Non-pigmented ciliary epithelial cell (primary cell): ENCODE data around the gene CNOT4.

Experiments
- DNase-seq: peaks from one replicate; pipeline ENCODE4 v3.0.0-alpha.2; 2010; ENCODE audit warnings: low read depth

The CNOT4 gene

DNA sequence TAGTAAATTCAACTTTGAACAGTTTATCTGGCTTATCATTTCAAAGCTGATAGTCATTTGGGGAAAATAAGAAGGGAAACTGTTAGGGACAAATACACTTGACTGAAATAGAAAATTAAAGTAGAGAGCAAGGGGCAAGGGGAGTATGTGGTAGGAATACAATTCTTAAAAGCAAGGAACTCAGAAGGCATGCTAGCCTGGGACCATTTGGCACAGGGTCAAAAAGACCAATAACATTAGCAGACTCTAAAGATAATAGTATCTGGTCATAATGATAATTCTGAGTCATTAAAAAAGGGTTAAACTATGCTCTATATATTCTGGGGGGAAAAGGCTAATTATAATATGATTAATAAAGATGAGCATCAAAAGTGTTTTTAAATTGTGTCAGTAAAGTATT is 112.2 kb downstream of the CNOT4 start:
- DNase-seq, result no peak

DNA sequence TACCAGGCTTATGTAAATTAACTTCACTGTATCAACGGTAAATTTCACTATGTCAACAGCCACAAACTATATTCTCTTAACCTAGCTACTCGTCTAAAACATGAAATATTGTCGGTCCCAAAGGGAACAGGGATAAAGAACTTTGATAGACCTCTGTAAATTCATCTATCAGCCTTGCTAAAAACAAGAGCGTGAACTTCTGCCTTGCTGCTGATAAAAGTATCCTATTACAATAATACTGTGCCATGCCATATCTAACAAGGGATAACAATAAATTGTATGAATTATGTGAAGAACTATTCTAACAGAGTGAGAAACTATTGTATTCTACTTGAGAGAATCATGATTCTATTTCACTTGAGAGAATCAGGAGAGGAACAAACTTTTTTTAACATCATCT is 117.2 kb downstream of the CNOT4 start:
- no peak for DNase-seq

DNA sequence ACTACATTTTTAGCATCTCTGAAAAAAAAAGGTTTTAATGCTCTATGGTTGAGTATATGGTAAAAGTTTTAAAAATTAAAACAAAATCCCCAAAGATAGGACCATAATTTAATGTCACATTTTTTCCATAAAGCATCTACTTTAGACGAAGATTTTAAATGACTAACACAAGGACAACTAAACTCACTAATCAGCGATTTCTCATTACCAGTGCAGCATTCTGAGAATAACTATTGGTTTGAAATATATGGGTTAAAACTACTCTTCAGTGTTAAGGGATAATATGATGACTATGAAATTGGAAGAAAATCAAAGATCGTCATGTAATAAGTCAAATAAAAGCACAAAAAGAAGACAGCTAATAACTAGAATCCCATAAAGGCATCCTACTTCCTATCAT is 118.4 kb downstream of the CNOT4 start:
- DNase-seq, result no peak

DNA sequence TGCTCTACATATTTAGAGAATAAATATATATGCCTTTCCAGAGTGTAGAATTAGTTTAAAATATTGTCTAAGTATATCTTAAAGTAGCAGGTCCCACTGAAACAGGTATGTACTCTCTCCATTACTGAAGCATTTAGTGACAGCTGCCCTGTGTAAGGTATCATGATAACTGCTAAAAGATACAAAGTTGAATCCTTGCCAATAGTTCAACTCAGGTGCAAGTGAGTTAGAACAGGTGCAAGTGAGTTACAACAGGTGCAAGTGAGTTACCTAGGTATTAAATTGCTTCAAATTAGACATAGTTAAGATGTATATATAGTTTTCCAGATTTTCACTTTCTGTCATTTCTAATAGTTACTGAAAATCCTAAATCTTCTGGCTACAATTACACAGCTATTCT is 119.1 kb downstream of the CNOT4 start:
- DNase-seq, result no peak

DNA sequence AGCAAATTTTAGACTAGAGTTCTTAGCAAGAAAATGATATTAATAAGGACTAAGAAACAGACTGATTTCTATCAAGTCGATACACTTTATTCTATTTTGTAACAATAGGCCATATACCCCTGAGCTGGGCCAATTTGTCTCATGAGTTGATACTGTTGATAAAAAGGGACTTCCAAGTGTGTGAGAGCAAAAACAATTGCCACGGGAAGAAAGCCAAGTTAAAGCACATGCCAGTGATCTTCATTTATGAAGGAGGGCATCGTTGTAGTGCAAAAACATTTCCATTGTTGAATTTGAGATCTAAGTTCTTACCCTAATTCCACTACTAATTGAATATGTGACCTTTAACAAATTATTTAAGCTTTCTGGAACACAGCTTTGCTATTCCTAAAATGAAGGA is 119.9 kb downstream of the CNOT4 start:
- DNase-seq, result no peak

DNA sequence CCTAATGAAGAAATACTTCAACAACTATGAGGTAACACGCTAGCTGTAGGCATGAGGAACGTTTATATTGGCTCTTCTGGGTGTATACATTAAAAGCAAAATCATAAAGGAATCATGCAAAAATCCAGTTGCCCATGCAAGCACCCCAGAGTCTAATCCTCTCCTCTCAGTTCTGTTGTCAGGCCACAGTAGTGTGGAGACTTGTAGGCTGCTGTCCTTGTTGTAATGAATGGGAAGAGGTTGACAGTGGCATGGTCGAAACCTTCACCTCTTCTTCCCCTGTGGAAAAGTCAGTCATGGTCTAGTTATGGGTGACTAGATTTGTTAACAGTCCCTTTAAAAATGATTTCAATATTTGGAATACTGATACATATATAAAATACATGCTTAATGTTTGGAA is 121.3 kb downstream of the CNOT4 start:
- DNase-seq, result no peak

DNA sequence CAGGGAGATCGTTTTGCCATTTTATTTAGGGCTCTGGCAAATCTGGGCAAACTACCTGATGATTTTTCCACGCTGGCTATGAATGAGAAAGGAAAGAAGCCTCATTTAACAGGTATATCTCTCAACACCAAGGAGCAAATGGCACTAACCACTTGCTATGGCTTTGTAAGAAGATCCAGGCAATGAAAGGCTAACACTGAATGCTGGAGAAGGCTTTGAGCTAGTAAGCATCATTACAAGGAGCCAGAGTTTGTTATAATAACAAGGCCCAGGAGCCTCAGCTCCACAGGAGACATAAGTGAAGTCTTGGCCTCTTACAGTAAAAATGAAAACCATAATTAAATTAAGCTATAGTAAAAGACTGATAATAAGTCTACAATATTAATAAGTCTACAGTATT is 123.1 kb downstream of the CNOT4 start:
- no peak for DNase-seq

DNA sequence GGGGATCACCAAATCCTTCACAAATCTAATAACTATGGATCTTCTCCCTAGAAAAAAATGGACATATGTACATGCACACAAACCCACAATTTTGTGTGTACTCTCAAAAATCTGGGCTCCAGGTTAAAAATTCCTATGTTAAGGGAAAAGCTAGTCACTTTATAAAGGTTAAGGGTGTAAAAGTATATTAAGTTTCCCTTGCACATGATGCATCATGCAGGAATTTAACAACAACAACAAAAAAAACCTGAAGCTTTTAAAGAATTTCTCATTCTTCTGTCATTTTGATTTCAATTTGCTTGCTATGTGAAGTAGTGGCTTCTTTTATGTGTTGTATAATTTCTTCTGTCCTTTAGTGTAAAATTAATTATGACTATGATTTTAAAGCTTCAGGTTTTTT is 123.7 kb downstream of the CNOT4 start:
- DNase-seq, result no peak

DNA sequence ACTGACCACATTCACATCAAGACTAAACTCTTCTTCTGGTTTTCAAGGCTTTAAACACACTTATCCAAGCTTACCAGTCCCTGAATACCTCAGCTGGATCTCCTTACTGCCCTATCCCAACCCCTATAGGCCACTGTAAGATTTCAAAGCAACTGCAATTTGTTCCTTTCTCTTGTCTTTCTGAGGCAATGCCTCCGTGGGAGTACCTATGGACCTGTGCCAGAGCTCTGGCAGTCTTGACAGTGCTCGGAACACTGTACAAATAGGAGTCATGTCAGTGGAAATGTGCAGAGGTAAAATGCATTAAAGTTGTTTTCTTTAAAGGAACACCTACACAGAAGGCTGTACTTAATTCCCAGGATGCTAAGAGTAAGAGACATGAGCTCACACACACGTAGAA is 124.7 kb downstream of the CNOT4 start:
- peak; percentile 54 for DNase-seq

DNA sequence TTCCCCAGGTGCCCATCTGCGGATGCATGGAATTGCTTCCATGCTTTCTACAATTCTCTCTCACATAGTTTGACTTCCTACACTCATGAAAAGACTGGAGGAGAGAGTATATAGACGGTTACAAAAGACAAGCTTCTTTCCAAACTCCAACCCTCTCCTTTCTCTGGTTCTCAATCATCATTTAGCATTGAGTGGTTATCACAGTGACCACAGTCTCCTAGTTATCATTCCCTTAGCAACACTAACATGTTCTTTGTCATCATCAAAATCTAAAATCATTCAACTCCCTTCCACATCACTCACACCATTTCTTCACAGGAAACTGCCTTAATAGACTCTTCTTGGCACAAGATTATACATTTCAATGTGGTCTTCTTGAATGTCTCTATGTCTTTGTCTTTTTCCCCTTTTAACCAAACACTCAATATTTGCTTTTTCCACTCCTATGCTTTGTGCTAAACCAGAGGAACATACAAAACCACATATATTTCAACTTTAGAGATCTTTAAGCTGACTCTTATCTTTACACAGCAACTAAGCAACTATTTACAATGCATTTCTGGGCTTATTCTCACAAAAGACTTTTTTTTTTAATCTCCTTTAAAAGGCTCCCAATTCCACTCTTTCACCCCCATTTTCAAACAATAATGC is 126.3 kb downstream of the CNOT4 start:
- no peak for DNase-seq

DNA sequence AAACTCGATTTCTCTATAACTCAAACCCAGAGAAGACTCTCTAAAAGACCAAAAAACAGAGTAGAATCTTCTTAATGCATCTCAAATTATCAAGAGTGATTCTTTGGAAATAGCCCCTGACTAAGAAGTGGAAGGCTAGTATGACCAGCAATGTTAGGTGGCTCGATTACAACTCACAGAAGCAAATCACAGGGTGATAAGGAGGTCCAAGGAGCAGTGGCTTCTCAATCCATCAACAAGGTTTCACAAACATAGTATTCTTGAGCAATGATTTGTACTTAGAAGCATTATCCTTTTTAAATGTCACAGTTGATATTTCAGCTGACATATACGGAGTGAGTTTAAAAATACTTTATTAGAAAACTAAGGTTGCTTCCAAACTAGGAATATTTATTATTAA is 127.7 kb downstream of the CNOT4 start:
- no peak for DNase-seq

DNA sequence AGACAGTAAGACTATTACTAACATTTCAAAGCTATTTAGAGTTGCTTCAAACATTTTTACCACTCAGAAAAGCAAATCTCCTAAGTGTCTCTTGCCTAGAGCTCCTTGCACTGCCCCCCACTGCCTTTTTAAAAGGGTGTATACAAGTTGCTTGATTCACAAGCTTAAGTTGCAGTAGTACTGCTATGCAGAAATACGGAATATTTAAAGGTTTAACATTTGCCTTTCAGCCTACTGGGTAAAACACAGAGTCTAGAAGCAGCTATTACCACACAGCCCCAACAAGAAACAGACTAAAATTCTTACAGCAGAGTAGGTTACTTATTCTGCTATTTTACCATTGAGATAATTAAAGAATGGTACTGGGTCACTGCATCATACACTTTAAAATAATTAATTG is 128.5 kb downstream of the CNOT4 start:
- DNase-seq, result no peak

DNA sequence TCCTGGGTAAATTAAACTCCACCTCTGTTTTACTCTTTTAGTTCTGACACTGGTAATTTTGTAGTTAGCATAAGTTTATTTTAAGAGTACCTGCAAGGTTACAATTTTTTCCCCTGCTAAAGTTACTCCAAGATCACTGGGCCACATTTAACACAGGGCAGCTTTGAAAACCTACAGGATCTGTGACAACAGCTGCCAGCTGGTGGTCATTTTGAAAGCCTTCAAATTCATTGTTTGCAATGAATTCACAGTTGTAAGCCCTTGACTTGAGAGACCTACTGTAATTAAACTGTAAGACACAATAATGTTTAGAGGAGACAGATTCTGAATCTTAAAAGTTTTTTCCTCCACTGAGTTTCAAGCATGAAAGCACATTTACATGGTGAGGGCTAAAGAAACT is 129.6 kb downstream of the CNOT4 start:
- DNase-seq, result no peak

DNA sequence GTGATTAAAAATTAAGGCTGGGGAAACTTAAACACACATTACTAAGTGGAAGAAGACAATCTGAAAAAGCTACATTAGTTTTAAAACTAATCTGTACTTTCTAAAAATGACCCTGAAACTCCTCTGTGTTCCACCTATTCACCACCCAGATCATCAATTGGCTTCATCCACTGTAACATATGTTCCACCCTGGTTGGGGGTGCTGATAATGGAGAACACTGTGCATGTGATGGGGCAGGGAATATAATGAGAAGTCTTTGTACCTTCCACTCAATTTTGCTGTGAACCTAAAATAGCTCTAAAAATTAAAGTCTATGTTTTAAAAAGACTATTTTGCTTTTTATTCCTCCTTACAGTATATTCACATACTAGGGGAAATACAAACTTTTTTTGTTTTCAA is 132.7 kb downstream of the CNOT4 start:
- no peak for DNase-seq

DNA sequence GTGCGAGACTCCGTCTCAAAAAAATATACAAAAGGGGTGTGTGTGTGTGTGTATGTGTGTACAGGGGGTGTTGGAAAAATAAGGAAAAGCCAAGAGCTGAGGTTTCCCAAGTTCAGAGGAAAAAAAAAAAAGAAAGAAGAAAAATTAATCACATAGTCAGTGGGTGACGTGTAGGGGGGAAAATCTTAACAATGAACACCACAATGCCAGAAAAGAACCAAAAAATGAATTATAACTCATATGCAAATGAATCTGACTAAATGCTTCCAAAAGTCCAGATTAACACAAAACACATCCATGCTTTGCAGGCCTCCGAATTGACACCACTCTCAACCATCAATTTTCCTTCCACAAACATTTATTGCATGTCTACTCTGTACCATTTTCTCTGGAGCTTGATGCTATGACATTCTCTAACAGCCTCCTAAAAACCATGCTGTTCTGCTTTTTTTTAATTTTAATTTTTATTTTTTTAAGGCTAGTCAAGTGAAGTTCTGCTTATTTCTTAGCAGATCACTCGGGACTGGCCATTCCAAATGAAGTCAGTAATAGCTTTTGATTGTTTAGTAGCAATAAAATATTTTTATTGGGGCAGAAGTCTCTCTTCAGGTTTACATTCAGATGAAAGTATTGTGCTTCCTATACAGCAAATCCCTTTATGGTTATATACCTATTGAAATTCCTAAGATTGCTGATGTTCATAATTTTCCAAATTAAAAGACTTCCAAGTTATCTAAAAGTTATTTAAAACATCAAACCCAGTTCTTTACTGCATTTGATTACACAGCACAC is 133.8 kb downstream of the CNOT4 start:
- DNase-seq, result no peak

DNA sequence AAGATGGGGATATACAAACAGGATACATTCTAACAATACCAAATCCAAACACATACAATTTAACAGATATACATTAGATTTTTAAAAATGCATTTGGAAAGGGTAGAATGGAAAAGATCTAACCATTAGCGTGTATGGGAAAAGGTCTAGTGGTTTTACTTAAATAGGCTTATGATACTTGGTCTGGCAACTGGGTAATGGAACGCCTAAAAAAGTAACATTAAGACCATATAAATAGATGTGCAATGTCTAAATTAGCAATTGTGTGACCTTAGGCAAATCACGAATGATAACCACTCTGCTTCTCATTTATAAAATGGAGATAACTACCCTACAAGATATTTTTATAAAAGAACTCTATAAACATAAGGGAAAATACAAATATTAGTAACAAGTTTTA is 135.2 kb downstream of the CNOT4 start:
- no peak for DNase-seq

DNA sequence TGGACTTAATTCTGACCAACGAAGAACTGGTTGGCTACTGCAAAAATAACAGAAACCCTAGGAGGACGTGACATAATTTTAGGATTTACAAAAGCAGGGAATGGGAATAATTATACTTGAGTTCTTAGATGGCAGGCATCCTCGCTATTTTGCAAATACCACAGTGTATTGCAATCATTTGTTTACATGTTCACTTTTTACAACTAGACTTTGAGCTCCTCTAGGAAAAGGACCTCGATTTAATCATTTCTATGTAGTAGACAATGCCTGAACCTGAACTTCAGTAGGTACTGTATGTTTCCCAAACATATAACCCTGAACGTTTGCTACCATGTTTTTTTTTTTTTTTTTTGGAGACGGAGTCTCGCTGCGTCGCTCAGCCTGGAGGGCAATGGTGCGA is 137.7 kb downstream of the CNOT4 start:
- DNase-seq, result no peak

DNA sequence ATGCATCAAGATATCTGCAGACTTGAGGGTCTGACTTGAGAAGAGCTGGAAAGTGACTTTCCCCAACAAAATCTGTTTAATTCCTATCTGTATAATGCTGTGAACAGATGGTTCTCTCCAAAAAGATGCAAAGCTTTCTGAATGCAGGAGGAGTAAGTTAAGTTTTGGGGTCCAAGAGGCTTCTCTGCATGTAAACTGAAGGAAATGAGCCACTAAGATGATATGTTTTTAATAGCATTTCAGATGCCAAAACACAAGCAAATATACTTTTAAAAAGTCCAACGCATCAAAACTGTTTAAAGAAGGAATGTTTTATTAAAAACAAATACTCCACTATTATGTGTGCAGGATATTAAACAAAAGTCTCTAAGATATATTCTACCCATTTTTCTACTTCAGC is 139.2 kb downstream of the CNOT4 start:
- no peak for DNase-seq

DNA sequence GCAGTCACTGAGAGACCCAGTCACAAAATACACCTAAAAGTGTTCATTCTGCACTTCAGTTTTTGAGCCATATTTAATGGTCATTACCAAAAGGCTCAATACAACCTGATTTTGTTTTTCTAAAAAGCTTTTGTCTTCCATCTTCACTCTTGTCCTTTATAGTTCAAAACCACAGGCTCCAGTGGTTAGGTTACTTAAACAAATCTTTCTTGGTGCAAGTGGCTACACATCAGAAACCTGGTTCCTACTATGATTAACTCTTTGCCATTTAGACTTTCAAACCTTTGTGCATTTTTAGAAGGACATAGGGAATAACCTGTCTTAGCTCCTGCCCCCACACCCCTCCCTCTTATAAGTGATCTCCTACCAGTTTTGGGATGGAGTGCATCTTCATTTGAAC is 140.5 kb downstream of the CNOT4 start:
- no peak for DNase-seq

DNA sequence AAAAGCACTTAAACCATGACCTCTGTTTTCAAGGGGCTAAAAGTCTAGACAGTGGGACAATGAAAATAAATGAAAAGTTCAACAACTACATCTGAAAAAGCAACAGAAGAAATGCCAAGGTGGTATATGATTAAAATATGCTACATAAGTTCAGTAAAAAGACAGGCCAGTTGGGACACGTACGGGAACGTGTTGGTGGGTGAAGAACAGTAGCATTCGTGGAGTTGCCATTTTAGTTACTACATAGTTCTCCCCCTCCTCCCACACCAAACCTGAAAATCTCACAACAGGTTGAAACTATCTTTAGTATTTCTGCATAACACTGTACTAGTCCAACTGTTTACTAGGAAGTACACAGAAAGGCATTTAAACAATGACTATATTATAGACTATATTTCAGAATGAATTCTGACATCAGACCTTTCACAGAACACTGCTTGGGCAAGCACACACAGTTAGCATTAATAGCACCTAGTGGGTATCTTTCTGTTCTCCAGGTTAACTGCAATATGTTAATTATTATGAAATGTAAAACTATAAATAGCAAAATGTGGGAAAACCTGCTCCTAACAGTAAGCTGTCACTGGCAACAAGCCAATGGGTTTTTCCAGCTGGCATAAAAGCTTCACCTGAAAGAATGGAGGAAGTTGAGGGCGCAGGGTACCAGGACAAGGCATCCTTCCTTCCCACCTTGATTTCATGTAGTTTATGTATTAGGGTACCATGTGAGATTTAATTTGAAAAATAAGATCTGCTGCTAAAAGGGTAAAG is 141.3 kb downstream of the CNOT4 start:
- DNase-seq, result no peak

DNA sequence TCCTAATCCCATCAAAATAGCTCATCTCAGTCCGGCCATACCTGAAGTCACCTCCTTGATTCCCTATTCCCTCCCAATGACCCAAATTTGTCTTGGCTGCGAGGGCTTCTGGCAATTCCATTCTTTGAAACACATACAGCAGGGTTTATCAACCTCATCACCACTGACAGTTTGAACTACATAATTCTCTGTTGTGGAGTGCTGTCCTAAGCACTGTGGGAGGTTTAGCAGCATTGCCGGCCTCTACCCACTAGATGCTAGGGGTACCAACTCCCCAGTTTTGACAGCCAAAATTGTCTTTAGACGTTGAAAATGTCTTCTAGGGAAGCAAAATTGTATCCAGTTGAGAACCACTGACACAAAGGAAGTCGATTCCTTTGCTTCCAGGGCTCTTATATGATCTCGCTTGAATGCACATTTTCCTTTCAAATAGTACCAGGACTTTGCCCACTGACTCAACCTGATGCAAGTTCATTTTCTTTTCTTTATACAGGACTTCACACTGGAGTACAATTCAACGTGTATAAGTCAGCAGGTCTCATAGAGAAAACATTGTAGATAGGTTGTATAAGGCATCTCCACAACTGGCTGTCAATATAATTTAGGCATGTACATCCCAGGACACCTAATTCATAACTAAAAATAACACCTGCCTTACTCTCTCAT is 142.9 kb downstream of the CNOT4 start:
- no peak for DNase-seq

DNA sequence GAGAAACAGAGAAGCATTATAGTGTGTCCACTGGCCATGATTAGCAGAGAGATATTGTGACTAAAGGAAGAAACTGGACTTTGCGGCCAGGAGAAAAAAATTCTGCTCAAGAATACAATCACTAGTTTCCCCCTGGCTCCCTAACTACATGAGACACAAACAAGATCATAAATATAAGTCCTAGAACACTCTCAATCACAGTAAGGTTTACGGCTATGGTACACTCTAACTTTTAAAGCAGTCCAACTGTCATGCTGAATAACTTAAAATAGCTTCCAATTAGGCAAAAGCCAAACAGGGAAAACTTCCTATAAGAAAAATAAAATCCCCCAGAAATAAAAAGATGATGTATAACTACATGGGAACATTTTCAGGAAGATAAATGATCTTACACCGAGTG is 144.2 kb downstream of the CNOT4 start:
- DNase-seq, result no peak

DNA sequence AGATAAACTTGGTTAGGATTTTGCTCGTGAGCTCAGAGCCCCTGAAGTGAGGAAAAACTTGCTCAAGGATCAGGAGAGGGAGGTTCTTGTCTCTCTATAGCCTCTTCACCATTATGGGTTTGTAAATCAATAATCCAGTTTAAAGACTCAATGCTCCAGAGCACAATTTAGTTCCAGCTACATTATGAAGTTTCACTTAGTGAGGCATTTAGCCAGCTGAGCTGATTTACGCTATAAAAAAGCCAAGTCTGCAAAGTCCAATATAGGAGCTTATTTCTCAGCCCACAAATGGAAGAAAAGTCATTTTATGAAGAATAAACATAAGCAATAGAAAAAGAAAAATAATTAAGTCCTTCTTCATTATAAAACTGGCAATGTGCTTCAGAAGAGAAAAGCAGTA is 145.7 kb downstream of the CNOT4 start:
- DNase-seq, result no peak
